WTC11 (cell line): ENCODE data around the gene SLC25A21. TPM values are rescaled to one million over a fixed set of nuclear protein-coding genes. Genes with fewer than 3 reads are reported as not detected.

Experiments
- ATAC-seq: fragments of 200-7000 bp; cut with Tn5 transposase; 2 replicates; pipeline ENCODE4 v1.10.0; 2021; ENCODE audit warnings: mild to moderate bottlenecking, moderate library complexity
- CTCF ChIA-PET: fragments of 300-600 bp; sonication (Branson Sonifier 250); formaldehyde crosslinking; loops from one replicate; lab custom pipeline; 2021; ENCODE audit warnings: antibody characterized with exemption; lab: Charles Lee
- POLR2A ChIA-PET: fragments of 350-600 bp; sonication (Branson Sonifier 250); formaldehyde crosslinking; loops from one replicate; lab custom pipeline; 2021; ENCODE audit warnings: antibody characterized with exemption; lab: Charles Lee
- DNase-seq: peaks from one replicate; pipeline ENCODE4 v3.0.0; 2021; ENCODE audit warnings: low spot score
- H3K27ac Mint-ChIP-seq: 2 replicates; pipeline ENCODE4 v1.8.0; 2021; ENCODE audit warnings: mixed read lengths
- H3K27me3 Mint-ChIP-seq: 2 replicates; pipeline ENCODE4 v1.8.0; 2021; ENCODE audit warnings: low read depth, mild to moderate bottlenecking, moderate library complexity, mixed read lengths
- H3K36me3 Mint-ChIP-seq: 2 replicates; pipeline ENCODE4 v1.8.0; 2021; ENCODE audit warnings: mixed read lengths
- H3K4me1 Mint-ChIP-seq: 2 replicates; pipeline ENCODE4 v1.8.0; 2022; ENCODE audit warnings: mixed read lengths
- H3K4me3 Mint-ChIP-seq: 2 replicates; pipeline ENCODE4 v1.8.0; 2021; ENCODE audit warnings: mild to moderate bottlenecking, moderate library complexity, mixed read lengths
- H3K9me3 Mint-ChIP-seq: 2 replicates; pipeline ENCODE4 v1.8.0; 2021; ENCODE audit warnings: mixed read lengths
- CBFB ChIP-seq: sonication (generic); formaldehyde crosslinking; IDR thresholded peaks from 2 replicates; pipeline ENCODE4 v1.8.1; 2022; ENCODE audit warnings: mild to moderate bottlenecking, low read depth, missing genetic modification reagents
- ESRRA ChIP-seq: sonication (generic); formaldehyde crosslinking; IDR thresholded peaks from 2 replicates; pipeline ENCODE4 v1.8.1; 2022; ENCODE audit warnings: mild to moderate bottlenecking, missing genetic modification reagents, borderline replicate concordance
- ETV6 ChIP-seq: sonication (generic); formaldehyde crosslinking; IDR thresholded peaks from 2 replicates; pipeline ENCODE4 v1.8.1; 2022; ENCODE audit warnings: mild to moderate bottlenecking, missing genetic modification reagents
- FOXP1 ChIP-seq: sonication (generic); formaldehyde crosslinking; IDR thresholded peaks from 2 replicates; pipeline ENCODE4 v1.8.0; 2022; ENCODE audit warnings: missing genetic modification reagents, mild to moderate bottlenecking, moderate library complexity, borderline replicate concordance
- GTF2I ChIP-seq: fragments of 250-450 bp; sonication (Bioruptor Pico); conservative IDR thresholded peaks from 2 replicates; pipeline ENCODE4 v1.4.0; 2021; ENCODE audit warnings: mild to moderate bottlenecking
- NFYB ChIP-seq: sonication (generic); formaldehyde crosslinking; conservative IDR thresholded peaks from 2 replicates; pipeline ENCODE4 v1.8.0; 2022; ENCODE audit warnings: low read depth, missing genetic modification reagents
- NR1H2 ChIP-seq: sonication (generic); formaldehyde crosslinking; IDR thresholded peaks from 2 replicates; pipeline ENCODE4 v1.9.0; 2021; ENCODE audit warnings: mild to moderate bottlenecking, moderate library complexity, missing genetic modification reagents
- NR2C2 ChIP-seq: sonication (generic); formaldehyde crosslinking; IDR thresholded peaks from 2 replicates; pipeline ENCODE4 v1.8.0; 2022; ENCODE audit warnings: mild to moderate bottlenecking, missing genetic modification reagents
- RORB ChIP-seq: fragments of 250-450 bp; sonication (Bioruptor Pico); IDR thresholded peaks from 2 replicates; pipeline ENCODE4 v1.9.0; 2021; ENCODE audit warnings: mild to moderate bottlenecking
- SMAD4 ChIP-seq: sonication (generic); formaldehyde crosslinking; IDR thresholded peaks from 2 replicates; pipeline ENCODE4 v1.8.0; 2022; ENCODE audit warnings: mild to moderate bottlenecking, missing genetic modification reagents
- TCF7 ChIP-seq: sonication (generic); formaldehyde crosslinking; IDR thresholded peaks from 2 replicates; pipeline ENCODE4 v1.8.0; 2022; ENCODE audit warnings: mild to moderate bottlenecking, low read depth, missing genetic modification reagents, moderate library complexity
- TEAD4 ChIP-seq: sonication (generic); formaldehyde crosslinking; IDR thresholded peaks from 2 replicates; pipeline ENCODE4 v1.8.0; 2022; ENCODE audit warnings: mild to moderate bottlenecking, missing genetic modification reagents
- TP53 ChIP-seq: sonication (generic); formaldehyde crosslinking; IDR thresholded peaks from 2 replicates; pipeline ENCODE4 v1.8.1; 2023; ENCODE audit warnings: mild to moderate bottlenecking, missing genetic modification reagents
- ZBTB21 ChIP-seq: sonication (generic); formaldehyde crosslinking; IDR thresholded peaks from 2 replicates; pipeline ENCODE4 v1.8.1; 2023; ENCODE audit warnings: mild to moderate bottlenecking, missing genetic modification reagents, borderline replicate concordance
- ZNF219 ChIP-seq: sonication (generic); formaldehyde crosslinking; IDR thresholded peaks from 2 replicates; pipeline ENCODE4 v1.8.0; 2023; ENCODE audit warnings: missing genetic modification reagents, mild to moderate bottlenecking, borderline replicate concordance
- ZNF317 ChIP-seq: sonication (generic); formaldehyde crosslinking; IDR thresholded peaks from 2 replicates; pipeline ENCODE4 v1.8.1; 2023; ENCODE audit warnings: low read depth, mild to moderate bottlenecking, moderate library complexity, missing genetic modification reagents, borderline replicate concordance
- ZNF396 ChIP-seq: fragments of 250-450 bp; sonication (Bioruptor Pico); IDR thresholded peaks from 2 replicates; pipeline ENCODE4 v1.8.0; 2021; ENCODE audit warnings: mild to moderate bottlenecking, moderate library complexity, borderline replicate concordance
- ZNF416 ChIP-seq: fragments of 250-450 bp; sonication (Bioruptor Pico); IDR thresholded peaks from 2 replicates; pipeline ENCODE4 v1.9.0; 2021; ENCODE audit warnings: mild to moderate bottlenecking, inconsistent platforms
- total RNA-seq: library from RNA; stranded (reverse); gene quantifications from 3 replicates; pipeline ENCODE4 v1.2.3, GENCODE V29; 2021
- TF ChIP-seq, protein P1 (sequence below): fragments of 250-450 bp; sonication (Bioruptor Pico); IDR thresholded peaks from 2 replicates; pipeline ENCODE4 v1.9.0; 2021; ENCODE audit warnings: mild to moderate bottlenecking
- TF ChIP-seq, protein P2 (sequence below): sonication (generic); formaldehyde crosslinking; IDR thresholded peaks from 2 replicates; pipeline ENCODE4 v1.8.0; 2022; ENCODE audit warnings: mild to moderate bottlenecking, missing genetic modification reagents
- TF ChIP-seq, protein P3 (sequence below): sonication (generic); formaldehyde crosslinking; IDR thresholded peaks from 2 replicates; pipeline ENCODE4 v1.8.0; 2022; ENCODE audit warnings: mild to moderate bottlenecking, missing genetic modification reagents
- TF ChIP-seq, protein P4 (sequence below): fragments of 250-450 bp; sonication (Bioruptor Pico); conservative IDR thresholded peaks from 2 replicates; pipeline ENCODE4 v1.9.0; 2021; ENCODE audit warnings: mild to moderate bottlenecking
- TF ChIP-seq, protein P5 (sequence below): sonication (generic); formaldehyde crosslinking; IDR thresholded peaks from 2 replicates; pipeline ENCODE4 v1.8.1; 2022; ENCODE audit warnings: mild to moderate bottlenecking, moderate library complexity, missing genetic modification reagents
- TF ChIP-seq, protein P6 (sequence below): fragments of 250-450 bp; sonication (Bioruptor Pico); IDR thresholded peaks from 2 replicates; pipeline ENCODE4 v1.9.0; 2021; ENCODE audit warnings: mild to moderate bottlenecking

SLC25A21 gene
- total RNA-seq, 1 experiment from 2014 or later = 8.2 TPM

DNA sequence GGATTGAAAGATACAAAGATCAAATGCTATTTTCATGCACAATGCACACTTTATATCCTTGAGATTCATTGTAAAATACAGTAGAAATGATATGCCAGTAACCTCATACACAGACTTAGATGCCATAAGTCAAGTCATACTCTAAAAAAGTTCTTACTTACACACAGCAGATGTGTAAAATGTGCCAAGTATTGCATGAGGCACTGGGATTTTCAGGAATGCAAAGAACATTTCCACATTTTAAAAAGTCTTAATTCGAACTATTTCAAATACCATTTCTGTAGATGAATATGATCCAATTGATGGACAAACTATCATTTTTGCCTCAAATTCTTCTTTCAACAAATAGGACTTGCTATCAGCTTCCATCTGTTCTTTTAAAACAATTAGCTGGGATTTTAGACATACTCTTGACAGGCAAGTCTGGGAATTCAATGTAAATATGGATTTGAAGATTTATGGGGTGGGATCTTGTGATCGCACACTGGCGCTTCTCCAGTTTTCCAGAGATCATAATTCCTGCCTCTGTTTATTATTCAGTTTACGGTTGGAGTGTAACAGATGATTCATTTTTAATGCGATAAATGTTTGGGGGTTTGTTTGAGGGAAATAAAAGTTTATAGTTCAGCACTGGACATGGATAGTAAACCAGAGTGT lies 326.9 kb downstream of the SLC25A21 start (continued):
- TF ChIP-seq, protein P1, sequence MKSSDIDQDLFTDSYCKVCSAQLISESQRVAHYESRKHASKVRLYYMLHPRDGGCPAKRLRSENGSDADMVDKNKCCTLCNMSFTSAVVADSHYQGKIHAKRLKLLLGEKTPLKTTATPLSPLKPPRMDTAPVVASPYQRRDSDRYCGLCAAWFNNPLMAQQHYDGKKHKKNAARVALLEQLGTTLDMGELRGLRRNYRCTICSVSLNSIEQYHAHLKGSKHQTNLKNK = no peak

DNA sequence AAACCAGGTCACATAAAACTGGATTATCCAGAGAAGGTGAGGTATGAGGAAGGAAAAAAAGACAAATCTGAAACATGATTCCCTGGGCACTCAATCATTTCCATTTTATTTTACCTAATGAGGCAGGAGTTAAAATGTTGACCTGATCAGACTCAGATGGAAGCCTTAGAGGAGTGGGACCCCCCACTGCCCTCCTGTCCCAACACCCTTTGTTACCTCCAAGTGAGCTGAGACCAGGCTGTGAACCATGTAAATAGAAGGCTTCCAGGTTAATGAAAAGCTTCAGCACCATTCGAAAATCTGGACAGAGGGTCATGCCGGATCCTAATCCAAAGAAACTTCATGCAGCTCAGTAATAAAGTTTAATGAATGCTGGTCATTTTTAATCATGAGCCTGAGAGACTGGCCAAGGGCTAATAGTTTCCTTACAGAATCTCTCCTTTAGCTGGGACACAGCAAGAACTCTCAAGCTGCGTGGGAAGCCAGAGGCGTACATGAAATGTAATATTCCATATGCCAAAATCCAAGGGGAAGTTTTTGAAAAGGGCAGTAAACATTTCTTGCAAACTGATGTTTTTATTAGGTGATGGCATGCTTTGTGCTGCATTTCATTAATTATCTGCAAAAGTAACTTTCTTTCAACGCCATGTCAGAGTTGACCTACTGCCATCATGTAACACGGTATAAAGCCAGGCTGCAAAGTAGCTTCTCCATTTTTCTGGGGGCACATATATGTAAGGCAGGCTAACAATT lies 327.8 kb downstream of the SLC25A21 start:
- TF ChIP-seq ZBTB21 (CRISPR knock-in tag) = no peak
- TF ChIP-seq ZNF416 (CRISPR knock-in tag) = no peak
- TF ChIP-seq, protein P2, sequence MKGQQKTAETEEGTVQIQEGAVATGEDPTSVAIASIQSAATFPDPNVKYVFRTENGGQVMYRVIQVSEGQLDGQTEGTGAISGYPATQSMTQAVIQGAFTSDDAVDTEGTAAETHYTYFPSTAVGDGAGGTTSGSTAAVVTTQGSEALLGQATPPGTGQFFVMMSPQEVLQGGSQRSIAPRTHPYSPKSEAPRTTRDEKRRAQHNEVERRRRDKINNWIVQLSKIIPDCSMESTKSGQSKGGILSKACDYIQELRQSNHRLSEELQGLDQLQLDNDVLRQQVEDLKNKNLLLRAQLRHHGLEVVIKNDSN = no peak
- TF ChIP-seq ZNF317 (CRISPR knock-in tag) = no peak
- no peak for TF ChIP-seq NR2C2
- TF ChIP-seq, protein P3, sequence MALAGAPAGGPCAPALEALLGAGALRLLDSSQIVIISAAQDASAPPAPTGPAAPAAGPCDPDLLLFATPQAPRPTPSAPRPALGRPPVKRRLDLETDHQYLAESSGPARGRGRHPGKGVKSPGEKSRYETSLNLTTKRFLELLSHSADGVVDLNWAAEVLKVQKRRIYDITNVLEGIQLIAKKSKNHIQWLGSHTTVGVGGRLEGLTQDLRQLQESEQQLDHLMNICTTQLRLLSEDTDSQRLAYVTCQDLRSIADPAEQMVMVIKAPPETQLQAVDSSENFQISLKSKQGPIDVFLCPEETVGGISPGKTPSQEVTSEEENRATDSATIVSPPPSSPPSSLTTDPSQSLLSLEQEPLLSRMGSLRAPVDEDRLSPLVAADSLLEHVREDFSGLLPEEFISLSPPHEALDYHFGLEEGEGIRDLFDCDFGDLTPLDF (CRISPR knock-in tag) = no peak
- no peak for TF ChIP-seq RORB
- no peak for TF ChIP-seq TP53 (CRISPR knock-in tag)
- Mint-ChIP-seq H3K27me3 (no peaks in the 10 kb centered on the region), H3K4me3 (no peak overlapping the region), H3K27ac (no peak overlapping the region), H3K4me1 (peaks cover 7% of the 10 kb centered on the region), H3K36me3 (no peaks in the 10 kb centered on the region), H3K9me3 (no peaks in the 10 kb centered on the region)
- ChIA-PET CTCF (interaction anchor here (1.0 to 1.4 kb wide), 3 partner anchors 13 to 97 kb away, joined by 3 to 4 read pairs (median 4); no protein-coding TSS in a partner anchor), POLR2A (no interaction called here)
- DNase-seq = no peak
- peak; percentile 64 for ATAC-seq

DNA sequence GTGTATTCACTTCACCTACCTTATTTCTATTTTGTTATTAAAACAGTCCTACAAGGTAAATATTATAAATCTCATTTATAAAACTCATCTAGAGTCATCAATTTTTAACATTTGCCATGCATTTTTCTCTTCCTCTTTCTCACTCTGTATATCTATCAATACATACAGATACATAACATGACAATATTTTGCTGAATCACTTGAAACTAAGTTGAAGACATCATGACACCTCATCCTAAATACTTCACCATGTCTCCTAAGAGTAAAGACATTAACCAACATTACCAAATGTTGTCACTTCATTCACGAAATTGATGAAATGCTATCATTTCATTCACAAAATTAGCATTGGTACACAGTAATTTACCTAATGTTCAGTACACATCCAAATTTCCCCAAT lies 329.0 kb downstream of the SLC25A21 start:
- no peak for DNase-seq
- Mint-ChIP-seq H3K36me3 (no peaks in the 10 kb centered on the region), H3K27ac (no peak overlapping the region), H3K27me3 (no peaks in the 10 kb centered on the region), H3K9me3 (no peaks in the 10 kb centered on the region), H3K4me1 (peaks cover 7% of the 10 kb centered on the region), H3K4me3 (no peak overlapping the region)
- POLR2A ChIA-PET = no interaction called here
- CTCF ChIA-PET = interaction anchor here (1.4 kb wide), 1 partner anchor 20 kb away, joined by 4 read pairs; no protein-coding TSS in a partner anchor
- no peak for ATAC-seq
- no peak for TF ChIP-seq TEAD4 (CRISPR knock-in tag)
- TF ChIP-seq, protein P4, sequence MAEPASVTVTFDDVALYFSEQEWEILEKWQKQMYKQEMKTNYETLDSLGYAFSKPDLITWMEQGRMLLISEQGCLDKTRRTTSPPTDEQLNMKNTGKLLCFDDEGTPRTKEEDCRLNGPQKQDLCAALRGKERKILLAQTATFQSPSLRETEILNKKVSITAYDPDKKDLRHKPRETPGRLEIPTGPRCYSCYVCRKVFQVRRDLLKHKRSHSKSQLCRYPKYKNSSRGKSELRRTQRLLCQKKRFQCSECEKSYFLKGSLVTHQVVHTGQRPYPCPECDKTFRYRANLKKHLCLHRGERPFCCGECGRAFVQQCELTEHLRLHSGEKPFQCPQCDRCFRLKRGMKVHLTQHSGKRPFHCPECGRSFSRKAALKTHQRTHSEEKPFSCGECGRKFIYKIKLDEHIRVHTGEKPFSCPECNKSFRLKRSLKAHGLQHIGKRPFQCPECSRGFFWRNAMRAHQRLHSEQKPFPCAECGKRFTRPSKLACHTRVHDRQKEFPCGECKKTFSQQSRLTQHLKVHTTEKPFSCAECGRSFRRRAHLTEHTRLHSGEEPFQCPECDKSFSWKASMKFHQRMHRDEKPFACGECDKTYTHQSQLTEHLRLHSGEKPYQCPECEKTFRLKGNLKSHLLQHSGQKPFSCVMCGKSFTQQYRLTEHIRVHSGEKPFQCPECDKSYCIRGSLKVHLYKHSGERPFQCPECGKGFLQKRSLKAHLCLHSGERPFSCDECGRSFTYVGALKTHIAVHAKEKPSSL (CRISPR knock-in tag) = no peak
- TF ChIP-seq ZNF317 (CRISPR knock-in tag) = no peak
- no peak for TF ChIP-seq ETV6 (CRISPR knock-in tag)
- no peak for TF ChIP-seq ZNF219 (CRISPR knock-in tag)
- TF ChIP-seq TCF7 = no peak
- no peak for TF ChIP-seq NR2C2
- no peak for TF ChIP-seq NFYB (CRISPR knock-in tag)
- no peak for TF ChIP-seq NR1H2 (CRISPR knock-in tag)
- TF ChIP-seq SMAD4 (CRISPR knock-in tag) = no peak
- TF ChIP-seq, protein P5, sequence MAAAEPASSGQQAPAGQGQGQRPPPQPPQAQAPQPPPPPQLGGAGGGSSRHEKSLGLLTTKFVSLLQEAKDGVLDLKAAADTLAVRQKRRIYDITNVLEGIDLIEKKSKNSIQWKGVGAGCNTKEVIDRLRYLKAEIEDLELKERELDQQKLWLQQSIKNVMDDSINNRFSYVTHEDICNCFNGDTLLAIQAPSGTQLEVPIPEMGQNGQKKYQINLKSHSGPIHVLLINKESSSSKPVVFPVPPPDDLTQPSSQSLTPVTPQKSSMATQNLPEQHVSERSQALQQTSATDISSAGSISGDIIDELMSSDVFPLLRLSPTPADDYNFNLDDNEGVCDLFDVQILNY (CRISPR knock-in tag) = no peak
- no peak for TF ChIP-seq CBFB (CRISPR knock-in tag)
- no peak for TF ChIP-seq TP53 (CRISPR knock-in tag)
- TF ChIP-seq FOXP1 = no peak
- no peak for TF ChIP-seq ZNF396 (CRISPR knock-in tag)
- no peak for TF ChIP-seq RORB
- TF ChIP-seq, protein P6, sequence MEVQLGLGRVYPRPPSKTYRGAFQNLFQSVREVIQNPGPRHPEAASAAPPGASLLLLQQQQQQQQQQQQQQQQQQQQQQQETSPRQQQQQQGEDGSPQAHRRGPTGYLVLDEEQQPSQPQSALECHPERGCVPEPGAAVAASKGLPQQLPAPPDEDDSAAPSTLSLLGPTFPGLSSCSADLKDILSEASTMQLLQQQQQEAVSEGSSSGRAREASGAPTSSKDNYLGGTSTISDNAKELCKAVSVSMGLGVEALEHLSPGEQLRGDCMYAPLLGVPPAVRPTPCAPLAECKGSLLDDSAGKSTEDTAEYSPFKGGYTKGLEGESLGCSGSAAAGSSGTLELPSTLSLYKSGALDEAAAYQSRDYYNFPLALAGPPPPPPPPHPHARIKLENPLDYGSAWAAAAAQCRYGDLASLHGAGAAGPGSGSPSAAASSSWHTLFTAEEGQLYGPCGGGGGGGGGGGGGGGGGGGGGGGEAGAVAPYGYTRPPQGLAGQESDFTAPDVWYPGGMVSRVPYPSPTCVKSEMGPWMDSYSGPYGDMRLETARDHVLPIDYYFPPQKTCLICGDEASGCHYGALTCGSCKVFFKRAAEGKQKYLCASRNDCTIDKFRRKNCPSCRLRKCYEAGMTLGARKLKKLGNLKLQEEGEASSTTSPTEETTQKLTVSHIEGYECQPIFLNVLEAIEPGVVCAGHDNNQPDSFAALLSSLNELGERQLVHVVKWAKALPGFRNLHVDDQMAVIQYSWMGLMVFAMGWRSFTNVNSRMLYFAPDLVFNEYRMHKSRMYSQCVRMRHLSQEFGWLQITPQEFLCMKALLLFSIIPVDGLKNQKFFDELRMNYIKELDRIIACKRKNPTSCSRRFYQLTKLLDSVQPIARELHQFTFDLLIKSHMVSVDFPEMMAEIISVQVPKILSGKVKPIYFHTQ (CRISPR knock-in tag) = no peak
- TF ChIP-seq GTF2I (CRISPR knock-in tag) = no peak
- no peak for TF ChIP-seq ESRRA
